ENCODE measurements around the gene PROM1.

The PROM1 gene

GRCh38 chr4:16083241-16084191, at the start of gene PROM1:
Gene PROM1, minus strand, starts transcription at chr4:16084023. Its CDS starts 8,117 bp downstream, at chr4:16075906.
- H3K4me3 ChIP-seq (ENCODE audit: low read depth, low read length) = peak within 1 kb of the TSS; percentile 5
- no peak for DNase-seq (ENCODE audit: low read depth)
- TF ChIP-seq, protein P1, sequence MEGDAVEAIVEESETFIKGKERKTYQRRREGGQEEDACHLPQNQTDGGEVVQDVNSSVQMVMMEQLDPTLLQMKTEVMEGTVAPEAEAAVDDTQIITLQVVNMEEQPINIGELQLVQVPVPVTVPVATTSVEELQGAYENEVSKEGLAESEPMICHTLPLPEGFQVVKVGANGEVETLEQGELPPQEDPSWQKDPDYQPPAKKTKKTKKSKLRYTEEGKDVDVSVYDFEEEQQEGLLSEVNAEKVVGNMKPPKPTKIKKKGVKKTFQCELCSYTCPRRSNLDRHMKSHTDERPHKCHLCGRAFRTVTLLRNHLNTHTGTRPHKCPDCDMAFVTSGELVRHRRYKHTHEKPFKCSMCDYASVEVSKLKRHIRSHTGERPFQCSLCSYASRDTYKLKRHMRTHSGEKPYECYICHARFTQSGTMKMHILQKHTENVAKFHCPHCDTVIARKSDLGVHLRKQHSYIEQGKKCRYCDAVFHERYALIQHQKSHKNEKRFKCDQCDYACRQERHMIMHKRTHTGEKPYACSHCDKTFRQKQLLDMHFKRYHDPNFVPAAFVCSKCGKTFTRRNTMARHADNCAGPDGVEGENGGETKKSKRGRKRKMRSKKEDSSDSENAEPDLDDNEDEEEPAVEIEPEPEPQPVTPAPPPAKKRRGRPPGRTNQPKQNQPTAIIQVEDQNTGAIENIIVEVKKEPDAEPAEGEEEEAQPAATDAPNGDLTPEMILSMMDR (conservative IDR thresholded peaks at IDR 0.05; ENCODE audit: low read depth, low read length) = no peak

- TF ChIP-seq, protein P1 (conservative IDR thresholded peaks at IDR 0.05; ENCODE audit: low read depth, low read length) = no peak
- no peak for DNase-seq (ENCODE audit: low read depth)
- H3K4me3 ChIP-seq (ENCODE audit: low read depth, low read length) = no peak overlapping the region
Observed at GRCh38 chr4:16133406-16133805, 49.6 kb upstream of the PROM1 start.

- DNase-seq (ENCODE audit: low read depth) = no peak
- TF ChIP-seq, protein P1 (conservative IDR thresholded peaks at IDR 0.05; ENCODE audit: low read depth, low read length) = no peak
- H3K4me3 ChIP-seq (ENCODE audit: low read depth, low read length) = no peak overlapping the region
Observed at GRCh38 chr4:16131293-16131692, 47.5 kb upstream of the PROM1 start.

DNA sequence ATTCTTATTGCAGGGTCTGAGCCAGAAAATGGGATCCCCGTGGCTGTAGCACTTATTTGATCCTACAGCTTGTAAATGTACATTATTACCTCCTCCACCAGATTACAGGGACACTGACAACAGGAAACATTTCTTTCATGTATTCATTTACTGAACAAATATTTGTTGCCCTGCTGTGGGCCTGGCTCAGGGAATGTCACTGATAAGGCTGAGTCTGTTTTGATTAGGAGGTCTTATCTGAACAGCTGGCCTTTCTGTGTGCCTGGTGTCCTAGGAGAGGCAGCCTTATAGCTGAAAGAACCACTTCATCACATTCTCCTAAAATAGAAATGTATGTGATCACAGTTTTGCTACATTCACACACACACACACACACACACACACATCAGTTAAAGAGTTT, 45.5 kb upstream of the PROM1 start:
- no peak overlapping the region for H3K4me3 ChIP-seq (ENCODE audit: low read depth, low read length)
- TF ChIP-seq, protein P1 (conservative IDR thresholded peaks at IDR 0.05; ENCODE audit: low read depth, low read length) = no peak
- peak; percentile 10 for DNase-seq (ENCODE audit: low read depth)

DNA sequence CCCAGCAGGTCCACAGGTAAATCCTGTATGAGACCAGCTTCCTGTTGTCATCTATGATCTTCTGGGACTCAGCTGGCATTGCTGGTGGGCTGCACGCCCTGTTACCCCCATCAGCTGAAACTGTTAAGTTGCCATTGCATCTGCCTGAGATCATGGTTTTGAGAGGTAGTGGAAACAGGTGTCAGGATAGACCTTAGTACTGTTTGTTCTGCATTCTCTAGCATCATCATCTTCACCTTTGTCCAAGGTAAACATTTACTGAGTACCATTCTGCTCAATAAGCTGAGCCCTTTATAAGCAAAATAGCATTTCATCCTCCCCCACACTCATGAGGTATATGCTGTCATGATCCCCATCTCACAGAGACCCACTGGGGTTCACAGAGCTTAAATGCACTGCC, 42.9 kb upstream of the PROM1 start:
- no peak overlapping the region for H3K4me3 ChIP-seq (ENCODE audit: low read depth, low read length)
- TF ChIP-seq, protein P1 (conservative IDR thresholded peaks at IDR 0.05; ENCODE audit: low read depth, low read length) = no peak

GRCh38 chr4:16125571-16126445, 42.0 kb upstream of the PROM1 start:
- TF ChIP-seq, protein P1 (conservative IDR thresholded peaks at IDR 0.05; ENCODE audit: low read depth, low read length) = no peak
- no peak overlapping the region for H3K4me3 ChIP-seq (ENCODE audit: low read depth, low read length)
- DNase-seq (ENCODE audit: low read depth) = no peak

More for the DNA sequence above, 42.9 kb upstream of the PROM1 start:
- no peak for DNase-seq (ENCODE audit: low read depth)

Measured in choroid plexus epithelial cell (primary cell).